ENCODE results near the gene SLC6A18.

SLC6A18 gene

DNA sequence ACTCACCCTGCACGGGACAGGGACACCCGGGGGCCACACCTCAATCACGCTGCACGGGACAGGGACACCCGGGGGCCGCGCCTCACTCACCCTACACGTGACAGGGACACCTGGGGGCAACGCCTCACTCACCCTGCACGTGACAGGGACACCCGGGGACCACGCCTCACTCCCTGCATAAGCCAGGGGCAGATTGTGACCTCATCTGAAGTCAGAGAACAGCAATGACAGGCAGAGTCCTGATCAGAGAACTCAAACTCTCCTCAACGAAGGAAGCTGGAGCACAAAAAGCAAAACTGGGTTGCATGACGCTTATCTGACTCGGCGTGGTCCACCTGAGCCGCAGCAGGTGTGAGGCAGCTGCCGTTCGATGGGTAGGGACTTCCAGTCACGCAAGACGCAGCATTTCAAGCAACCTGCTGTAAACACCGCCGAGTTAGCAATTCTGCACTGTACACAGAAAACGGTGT, 66.5 kb downstream of the SLC6A18 start:
- in situ Hi-C loops (cut with HindIII; ENCODE audit: low pct_ligation_motif_present, low pct_unique_long_range_greater_than_20kb, low sequenced_read_pairs) = no loop called here
- no peak for DNase-seq

DNA sequence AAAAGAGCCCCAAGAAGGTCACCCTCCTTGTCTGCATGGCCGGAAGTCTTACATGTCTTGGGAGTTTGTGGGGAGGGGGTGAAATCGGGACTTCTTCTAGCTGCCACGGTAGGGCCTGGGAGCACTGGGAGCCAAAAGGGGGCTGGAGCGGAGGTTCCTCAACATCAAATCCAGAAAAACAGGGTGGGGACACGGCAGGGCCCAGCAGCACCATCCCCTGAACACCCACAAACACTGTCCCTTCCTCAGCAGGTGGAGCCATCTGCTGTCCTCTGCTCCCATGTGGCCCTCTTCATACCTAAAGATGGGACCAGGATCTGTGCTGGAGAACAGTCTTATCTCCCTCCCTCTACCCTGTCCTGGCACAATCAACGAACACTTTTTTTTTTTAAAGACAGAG, 67.0 kb downstream of the SLC6A18 start:
- in situ Hi-C loops (cut with HindIII; ENCODE audit: low pct_ligation_motif_present, low pct_unique_long_range_greater_than_20kb, low sequenced_read_pairs) = no loop called here
- no peak for DNase-seq

DNA sequence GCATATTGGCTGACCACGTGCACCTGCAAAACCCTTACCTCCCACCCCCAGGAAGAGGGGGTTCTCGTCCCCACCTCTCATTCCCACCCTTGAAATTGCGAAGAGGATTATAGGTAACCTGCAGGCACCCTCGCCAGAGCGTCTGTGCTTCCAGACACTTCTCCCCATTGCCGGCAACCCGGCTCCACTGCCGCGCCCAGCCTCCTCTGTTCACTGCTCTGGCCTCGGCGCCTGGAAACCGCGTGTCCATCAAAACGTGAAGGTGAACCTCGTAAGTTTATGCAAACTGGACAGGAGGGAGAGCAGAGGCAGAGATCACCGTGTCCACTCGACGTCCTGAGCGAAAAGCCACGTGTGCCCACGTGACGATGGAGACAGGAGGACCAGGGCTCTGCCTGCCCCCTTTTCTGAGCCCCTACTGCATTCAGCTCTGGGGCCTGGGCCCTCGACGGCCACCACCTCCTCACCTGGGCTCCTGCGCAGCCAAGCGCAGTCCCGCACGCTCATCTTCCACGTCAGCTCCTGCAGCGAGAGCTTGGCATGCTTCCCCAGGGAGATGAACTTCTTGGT, 67.8 kb downstream of the SLC6A18 start:
- in situ Hi-C loops (cut with HindIII; ENCODE audit: low pct_ligation_motif_present, low pct_unique_long_range_greater_than_20kb, low sequenced_read_pairs) = no loop called here
- DNase-seq = no peak

DNA sequence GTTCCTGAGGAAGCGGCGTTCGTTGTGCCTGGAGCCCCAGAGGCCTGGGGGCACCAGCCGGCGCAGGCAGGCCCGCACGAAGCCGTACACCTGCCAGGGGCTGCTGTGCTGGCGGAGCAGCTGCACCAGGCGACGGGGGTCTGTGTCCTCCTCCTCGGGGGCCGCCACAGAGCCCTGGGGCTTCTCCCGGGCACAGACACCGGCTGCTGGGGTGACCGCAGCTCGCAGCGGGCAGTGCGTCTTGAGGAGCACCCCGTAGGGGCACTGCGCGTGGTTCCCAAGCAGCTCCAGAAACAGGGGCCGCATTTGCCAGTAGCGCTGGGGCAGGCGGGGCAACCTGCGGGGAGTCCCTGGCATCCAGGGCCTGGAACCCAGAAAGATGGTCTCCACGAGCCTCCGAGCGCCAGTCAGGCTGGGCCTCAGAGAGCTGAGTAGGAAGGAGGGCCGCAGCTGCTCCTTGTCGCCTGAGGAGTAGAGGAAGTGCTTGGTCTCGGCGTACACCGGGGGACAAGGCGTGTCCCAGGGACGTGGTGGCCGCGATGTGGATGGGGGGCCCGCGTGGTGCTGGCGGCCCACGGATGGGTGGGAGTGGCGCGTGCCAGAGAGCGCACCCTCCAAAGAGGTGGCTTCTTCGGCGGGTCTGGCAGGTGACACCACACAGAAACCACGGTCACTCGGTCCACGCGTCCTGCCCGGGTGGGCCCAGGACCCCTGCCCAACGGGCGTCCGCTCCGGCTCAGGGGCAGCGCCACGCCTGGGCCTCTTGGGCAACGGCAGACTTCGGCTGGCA, 68.4 kb downstream of the SLC6A18 start:
- no peak for DNase-seq
- in situ Hi-C loops (cut with HindIII; ENCODE audit: low pct_ligation_motif_present, low pct_unique_long_range_greater_than_20kb, low sequenced_read_pairs) = no loop called here

DNA sequence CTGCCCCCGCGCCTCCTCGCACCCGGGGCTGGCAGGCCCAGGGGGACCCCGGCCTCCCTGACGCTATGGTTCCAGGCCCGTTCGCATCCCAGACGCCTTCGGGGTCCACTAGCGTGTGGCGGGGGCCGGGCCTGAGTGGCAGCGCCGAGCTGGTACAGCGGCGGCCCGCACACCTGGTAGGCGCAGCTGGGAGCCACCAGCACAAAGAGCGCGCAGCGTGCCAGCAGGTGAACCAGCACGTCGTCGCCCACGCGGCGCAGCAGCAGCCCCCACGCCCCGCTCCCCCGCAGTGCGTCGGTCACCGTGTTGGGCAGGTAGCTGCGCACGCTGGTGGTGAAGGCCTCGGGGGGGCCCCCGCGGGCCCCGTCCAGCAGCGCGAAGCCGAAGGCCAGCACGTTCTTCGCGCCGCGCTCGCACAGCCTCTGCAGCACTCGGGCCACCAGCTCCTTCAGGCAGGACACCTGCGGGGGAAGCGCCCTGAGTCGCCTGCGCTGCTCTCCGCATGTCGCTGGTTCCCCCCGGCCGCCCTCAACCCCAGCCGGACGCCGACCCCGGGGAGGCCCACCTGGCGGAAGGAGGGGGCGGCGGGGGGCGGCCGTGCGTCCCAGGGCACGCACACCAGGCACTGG, 69.1 kb downstream of the SLC6A18 start:
- DNase-seq = no peak
- in situ Hi-C loops (cut with HindIII; ENCODE audit: low pct_ligation_motif_present, low pct_unique_long_range_greater_than_20kb, low sequenced_read_pairs) = no loop called here

DNA sequence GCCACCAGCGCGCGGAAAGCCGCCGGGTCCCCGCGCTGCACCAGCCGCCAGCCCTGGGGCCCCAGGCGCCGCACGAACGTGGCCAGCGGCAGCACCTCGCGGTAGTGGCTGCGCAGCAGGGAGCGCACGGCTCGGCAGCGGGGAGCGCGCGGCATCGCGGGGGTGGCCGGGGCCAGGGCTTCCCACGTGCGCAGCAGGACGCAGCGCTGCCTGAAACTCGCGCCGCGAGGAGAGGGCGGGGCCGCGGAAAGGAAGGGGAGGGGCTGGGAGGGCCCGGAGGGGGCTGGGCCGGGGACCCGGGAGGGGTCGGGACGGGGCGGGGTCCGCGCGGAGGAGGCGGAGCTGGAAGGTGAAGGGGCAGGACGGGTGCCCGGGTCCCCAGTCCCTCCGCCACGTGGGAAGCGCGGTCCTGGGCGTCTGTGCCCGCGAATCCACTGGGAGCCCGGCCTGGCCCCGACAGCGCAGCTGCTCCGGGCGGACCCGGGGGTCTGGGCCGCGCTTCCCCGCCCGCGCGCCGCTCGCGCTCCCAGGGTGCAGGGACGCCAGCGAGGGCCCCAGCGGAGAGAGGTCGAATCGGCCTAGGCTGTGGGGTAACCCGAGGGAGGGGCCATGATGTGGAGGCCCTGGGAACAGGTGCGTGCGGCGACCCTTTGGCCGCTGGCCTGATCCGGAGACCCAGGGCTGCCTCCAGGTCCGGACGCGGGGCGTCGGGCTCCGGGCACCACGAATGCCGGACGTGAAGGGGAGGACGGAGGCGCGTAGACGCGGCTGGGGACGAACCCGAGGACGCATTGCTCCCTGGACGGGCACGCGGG, 69.9 kb downstream of the SLC6A18 start, which contains the start of gene TERT:
Gene TERT, minus strand, starts transcription at position 234 of the 815 bp plus-strand sequence. Its CDS starts 79 bp downstream, at position 155.
- DNase-seq = no peak
- in situ Hi-C loops (cut with HindIII; ENCODE audit: low pct_ligation_motif_present, low pct_unique_long_range_greater_than_20kb, low sequenced_read_pairs) = no loop called here

DNA sequence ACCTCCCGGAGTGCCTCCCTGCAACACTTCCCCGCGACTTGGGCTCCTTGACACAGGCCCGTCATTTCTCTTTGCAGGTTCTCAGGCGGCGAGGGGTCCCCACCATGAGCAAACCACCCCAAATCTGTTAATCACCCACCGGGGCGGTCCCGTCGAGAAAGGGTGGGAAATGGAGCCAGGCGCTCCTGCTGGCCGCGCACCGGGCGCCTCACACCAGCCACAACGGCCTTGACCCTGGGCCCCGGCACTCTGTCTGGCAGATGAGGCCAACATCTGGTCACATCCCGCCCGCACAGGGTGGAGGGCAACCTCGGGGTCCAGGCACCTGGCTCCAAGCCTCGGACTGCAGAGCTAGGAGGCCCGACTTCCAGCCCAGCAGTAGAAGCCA, 70.5 kb downstream of the SLC6A18 start:
- DNase-seq = no peak
- in situ Hi-C loops (cut with HindIII; ENCODE audit: low pct_ligation_motif_present, low pct_unique_long_range_greater_than_20kb, low sequenced_read_pairs) = no loop called here

Data from ACHN (cell line).